HCT116 (cell line): Measurements from ENCODE around the gene DRAM1.

Source experiments
- EZH2 ChIP-seq: fragments of 200-600 bp; sonication (generic); IDR thresholded peaks from 2 replicates; pipeline ENCODE4 v1.6.1; 2017; ENCODE audit warnings: antibody characterized with exemption, mixed run types
- EZH2phosphoT487 ChIP-seq: fragments of 200-600 bp; IDR thresholded peaks from 2 replicates; pipeline ENCODE4 v1.6.1; 2018; ENCODE audit warnings: antibody characterized with exemption, borderline replicate concordance
- JUND ChIP-seq: IDR thresholded peaks from 2 replicates; pipeline ENCODE4 v1.6.1; 2012
- POLR2AphosphoS5 ChIP-seq: IDR thresholded peaks from 2 replicates; pipeline ENCODE4 v1.6.1; 2011; ENCODE audit warnings: mild to moderate bottlenecking, low read depth, low read length, moderate library complexity
- RAD21 ChIP-seq: IDR thresholded peaks from 2 replicates; pipeline ENCODE4 v1.6.1; 2012; ENCODE audit warnings: low read depth, mild to moderate bottlenecking
- SIN3A ChIP-seq: IDR thresholded peaks from 2 replicates; pipeline ENCODE4 v1.6.1; 2012; ENCODE audit warnings: low read depth
- SRF ChIP-seq: IDR thresholded peaks from 2 replicates; pipeline ENCODE4 v1.6.1; 2012; ENCODE audit warnings: low read depth
- TF ChIP-seq, protein P1 (sequence below), 3 experiments: fragments of 200-600 bp in 1 of 3; sonication (generic) in 1 of 3; IDR thresholded peaks in 2 of 3; conservative IDR thresholded peaks in 1 of 3; 2 replicates each; pipeline ENCODE4 v1.5.1; 2012 to 2017; ENCODE audit warnings: low read depth in 2 of 3, low read length in 2 of 3, antibody characterized with exemption in 1 of 3, borderline replicate concordance in 1 of 3, control low read depth in 1 of 3, mild to moderate bottlenecking in 1 of 3, mixed read lengths in 1 of 3, mixed run types in 1 of 3, moderate library complexity in 1 of 3; ENCODE audit not compliant: insufficient read depth in 1 of 3
- TF ChIP-seq, protein P2 (sequence below): IDR thresholded peaks from 2 replicates; pipeline ENCODE4 v1.6.1; 2012

GRCh38 chr12:101838628-101839323, 38.6 kb upstream of the DRAM1 start:
- TF ChIP-seq EZH2phosphoT487 (no peak), EZH2 (no peak), SIN3A (no peak), JUND (no peak), POLR2AphosphoS5 (no peak), RAD21 (no peak), SRF (no peak)
- TF ChIP-seq, protein P1, sequence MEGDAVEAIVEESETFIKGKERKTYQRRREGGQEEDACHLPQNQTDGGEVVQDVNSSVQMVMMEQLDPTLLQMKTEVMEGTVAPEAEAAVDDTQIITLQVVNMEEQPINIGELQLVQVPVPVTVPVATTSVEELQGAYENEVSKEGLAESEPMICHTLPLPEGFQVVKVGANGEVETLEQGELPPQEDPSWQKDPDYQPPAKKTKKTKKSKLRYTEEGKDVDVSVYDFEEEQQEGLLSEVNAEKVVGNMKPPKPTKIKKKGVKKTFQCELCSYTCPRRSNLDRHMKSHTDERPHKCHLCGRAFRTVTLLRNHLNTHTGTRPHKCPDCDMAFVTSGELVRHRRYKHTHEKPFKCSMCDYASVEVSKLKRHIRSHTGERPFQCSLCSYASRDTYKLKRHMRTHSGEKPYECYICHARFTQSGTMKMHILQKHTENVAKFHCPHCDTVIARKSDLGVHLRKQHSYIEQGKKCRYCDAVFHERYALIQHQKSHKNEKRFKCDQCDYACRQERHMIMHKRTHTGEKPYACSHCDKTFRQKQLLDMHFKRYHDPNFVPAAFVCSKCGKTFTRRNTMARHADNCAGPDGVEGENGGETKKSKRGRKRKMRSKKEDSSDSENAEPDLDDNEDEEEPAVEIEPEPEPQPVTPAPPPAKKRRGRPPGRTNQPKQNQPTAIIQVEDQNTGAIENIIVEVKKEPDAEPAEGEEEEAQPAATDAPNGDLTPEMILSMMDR (IDR thresholded peaks at IDR 0.05 in 2 of 3, conservative IDR thresholded peaks at IDR 0.05 in 1 of 3; ENCODE audit: borderline replicate concordance in 1 of 3, insufficient read depth in 1 of 3, low read depth in 2 of 3, low read length in 2 of 3), result no peak
- TF ChIP-seq, protein P2, sequence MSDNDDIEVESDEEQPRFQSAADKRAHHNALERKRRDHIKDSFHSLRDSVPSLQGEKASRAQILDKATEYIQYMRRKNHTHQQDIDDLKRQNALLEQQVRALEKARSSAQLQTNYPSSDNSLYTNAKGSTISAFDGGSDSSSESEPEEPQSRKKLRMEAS, result no peak
